Stimulated activated CD4-positive, alpha-beta T cell treated with anti-CD3 and anti-CD28 coated beads, TNF-alpha, amount 100 ng/mL, for 4 hours (primary cell): ENCODE measurements around the gene GJB3.
"Not testable (repeated sequence)": the region's sequence is repeated elsewhere in the genome, so short reads cannot be mapped to it uniquely, and the experiment has no call there.

Experiments used
- DNase-seq, 3 experiments: peaks; one replicate each; pipeline ENCODE4 v3.0.0-alpha.2; 2020; ENCODE audit warnings: low read depth in 3 of 3

Gene GJB3

GRCh38 chr1:34761176-34761761 is 19.7 kb upstream of the GJB3 start:
- DNase-seq, result no peak

DNA sequence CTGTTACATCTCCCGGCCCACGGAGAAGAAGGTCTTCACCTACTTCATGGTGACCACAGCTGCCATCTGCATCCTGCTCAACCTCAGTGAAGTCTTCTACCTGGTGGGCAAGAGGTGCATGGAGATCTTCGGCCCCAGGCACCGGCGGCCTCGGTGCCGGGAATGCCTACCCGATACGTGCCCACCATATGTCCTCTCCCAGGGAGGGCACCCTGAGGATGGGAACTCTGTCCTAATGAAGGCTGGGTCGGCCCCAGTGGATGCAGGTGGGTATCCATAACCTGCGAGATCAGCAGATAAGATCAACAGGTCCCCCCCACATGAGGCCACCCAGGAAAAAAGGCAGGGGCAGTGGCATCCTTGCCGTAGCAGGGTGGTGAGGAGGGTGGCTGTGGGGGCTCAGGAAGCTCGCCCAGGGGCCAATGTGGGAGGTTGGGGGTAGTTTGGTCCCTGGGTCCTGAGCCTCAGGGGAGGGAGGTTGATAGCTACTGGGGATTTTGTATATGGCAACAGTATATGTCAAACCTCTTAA is 19.2 kb upstream of the GJB3 start:
- DNase-seq, result no peak

- DNase-seq, result no peak
These were observed 18.4 kb upstream of the GJB3 start for GRCh38 chr1:34762474-34763141.

DNA sequence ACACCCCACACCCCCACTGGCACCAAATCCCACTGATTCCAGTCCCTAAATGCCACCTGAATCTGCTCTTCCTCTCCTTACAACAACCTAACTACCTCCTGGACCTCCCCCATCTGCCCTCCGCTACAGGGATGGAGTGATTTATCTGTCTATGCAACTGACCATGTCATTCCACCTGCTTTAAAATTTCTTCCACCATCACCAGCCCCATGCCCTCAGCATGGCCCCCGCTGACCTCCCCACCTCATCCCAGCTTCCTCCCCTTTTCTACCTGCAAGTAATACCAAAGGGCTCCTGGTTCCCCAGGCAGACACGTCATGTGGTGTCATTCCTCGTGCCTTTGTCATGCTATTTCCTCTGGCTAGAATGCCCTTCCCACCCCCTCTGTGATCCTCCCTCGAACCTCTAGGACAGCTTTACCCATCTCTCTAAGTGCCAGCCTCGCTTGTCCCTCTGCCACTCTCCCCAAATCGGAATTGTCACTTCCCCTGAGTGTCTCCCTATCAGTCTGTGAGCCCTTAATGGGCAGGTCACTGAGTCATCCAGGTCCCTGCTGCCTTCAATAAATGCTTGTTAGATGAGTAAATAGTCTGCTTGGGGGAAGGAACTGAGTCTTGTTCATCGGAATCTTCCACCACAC is 17.8 kb upstream of the GJB3 start:
- no peak for DNase-seq

- DNase-seq, result no peak
These were observed 12.2 kb upstream of the GJB3 start for GRCh38 chr1:34768856-34769255.

- no peak for DNase-seq
These were observed 10.0 kb upstream of the GJB3 start for GRCh38 chr1:34770891-34771504.

GRCh38 chr1:34771573-34772371 is 9.2 kb upstream of the GJB3 start:
- no peak for DNase-seq

DNA sequence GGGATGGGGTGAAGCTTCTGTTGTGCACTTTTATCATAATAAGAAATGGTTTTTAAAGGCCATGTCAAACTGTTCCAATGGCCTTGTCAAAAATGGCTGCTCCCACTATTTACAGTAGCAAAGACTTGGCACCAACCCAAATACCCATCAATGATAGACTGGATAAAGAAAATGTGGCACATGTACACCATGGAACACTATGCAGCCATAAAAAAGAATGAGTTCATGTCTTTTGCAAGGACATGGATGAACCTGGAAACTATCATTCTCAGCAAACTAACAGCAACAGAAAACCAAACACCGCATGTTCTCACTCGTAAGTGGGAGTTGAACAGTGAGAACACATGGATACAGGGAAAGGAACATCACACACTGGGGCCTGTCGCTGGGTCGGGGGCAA is 7.9 kb upstream of the GJB3 start:
- not testable (repeated sequence) for DNase-seq

- no peak for DNase-seq
These were observed 6.1 kb upstream of the GJB3 start for GRCh38 chr1:34774957-34775356.

GRCh38 chr1:34776911-34777310 is 4.1 kb upstream of the GJB3 start:
- no peak for DNase-seq

DNA sequence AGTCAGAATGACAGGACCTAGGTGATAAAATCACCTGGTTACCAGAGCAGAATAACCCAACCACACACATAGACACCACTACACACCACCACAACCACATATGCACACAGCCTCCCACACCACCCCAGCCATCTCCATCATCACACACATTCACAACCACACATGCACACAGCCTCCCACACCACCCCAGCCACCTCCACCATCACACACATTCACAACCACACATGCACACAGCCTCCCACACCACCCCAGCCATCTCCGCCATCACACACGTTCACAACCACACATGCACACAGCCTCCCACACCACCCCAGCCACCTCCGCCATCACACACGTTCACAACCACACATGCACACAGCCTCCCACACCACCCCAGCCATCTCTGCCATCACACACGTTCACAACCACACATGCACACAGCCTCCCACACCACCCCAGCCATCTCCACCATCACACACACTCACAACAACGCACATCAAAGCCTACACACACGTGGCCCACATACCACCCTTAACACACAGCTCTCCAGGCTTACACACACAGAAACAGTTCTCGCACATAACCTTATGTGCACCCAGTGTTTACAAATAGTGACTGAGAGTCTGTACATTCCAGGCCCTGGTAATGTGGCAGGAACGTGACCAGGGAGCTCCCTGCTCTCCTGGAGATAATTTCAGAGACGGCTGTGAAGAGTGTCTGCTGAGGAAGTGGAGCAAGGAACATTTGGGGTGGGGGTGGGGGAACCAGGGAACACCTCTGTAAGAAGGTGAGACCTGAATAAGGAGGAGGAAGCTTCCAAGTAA is 3.3 kb upstream of the GJB3 start:
- no peak for DNase-seq

GRCh38 chr1:34778381-34778780 is 2.6 kb upstream of the GJB3 start:
- no peak for DNase-seq

GRCh38 chr1:34779005-34779404 is 2.0 kb upstream of the GJB3 start:
- no peak for DNase-seq

- no peak for DNase-seq
These were observed 1.5 kb upstream of the GJB3 start for GRCh38 chr1:34779526-34779925.

GRCh38 chr1:34779962-34780361 is 1.1 kb upstream of the GJB3 start:
- DNase-seq, result no peak

- no peak for DNase-seq
These were observed 486 bp upstream of the GJB3 start for GRCh38 chr1:34780528-34780927.

DNA sequence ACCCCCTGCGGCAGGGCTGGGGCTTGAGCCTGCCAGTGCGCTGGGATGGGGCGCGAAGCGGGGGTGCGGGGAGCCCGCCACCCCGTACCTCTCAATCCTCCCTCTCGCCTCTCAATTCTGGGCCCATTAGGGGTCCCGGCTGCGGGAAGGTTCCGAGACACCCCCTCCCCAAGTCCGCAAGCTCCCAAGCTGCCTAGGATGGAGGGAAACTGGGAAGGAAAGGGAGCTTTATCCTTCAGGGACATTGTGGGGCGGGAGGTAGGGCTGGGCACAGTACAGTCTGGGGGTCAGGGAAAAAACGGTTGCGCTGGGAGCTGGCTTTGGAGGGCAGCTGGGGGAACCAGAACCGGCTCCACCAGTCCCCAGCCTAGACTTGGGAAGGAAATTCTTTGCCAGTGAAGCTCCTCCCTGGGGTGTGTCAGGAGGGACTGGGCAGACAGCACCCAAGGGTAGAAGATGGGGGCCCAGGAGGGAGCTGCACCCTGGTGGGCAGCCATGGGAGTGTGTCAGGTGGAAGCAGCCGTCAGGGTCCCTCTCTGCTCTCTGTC is 904 bp downstream of the GJB3 start:
- DNase-seq, result no peak

DNA sequence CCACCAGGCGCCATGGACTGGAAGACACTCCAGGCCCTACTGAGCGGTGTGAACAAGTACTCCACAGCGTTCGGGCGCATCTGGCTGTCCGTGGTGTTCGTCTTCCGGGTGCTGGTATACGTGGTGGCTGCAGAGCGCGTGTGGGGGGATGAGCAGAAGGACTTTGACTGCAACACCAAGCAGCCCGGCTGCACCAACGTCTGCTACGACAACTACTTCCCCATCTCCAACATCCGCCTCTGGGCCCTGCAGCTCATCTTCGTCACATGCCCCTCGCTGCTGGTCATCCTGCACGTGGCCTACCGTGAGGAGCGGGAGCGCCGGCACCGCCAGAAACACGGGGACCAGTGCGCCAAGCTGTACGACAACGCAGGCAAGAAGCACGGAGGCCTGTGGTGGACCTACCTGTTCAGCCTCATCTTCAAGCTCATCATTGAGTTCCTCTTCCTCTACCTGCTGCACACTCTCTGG is 3.8 kb downstream of the GJB3 start:
- no peak for DNase-seq

DNA sequence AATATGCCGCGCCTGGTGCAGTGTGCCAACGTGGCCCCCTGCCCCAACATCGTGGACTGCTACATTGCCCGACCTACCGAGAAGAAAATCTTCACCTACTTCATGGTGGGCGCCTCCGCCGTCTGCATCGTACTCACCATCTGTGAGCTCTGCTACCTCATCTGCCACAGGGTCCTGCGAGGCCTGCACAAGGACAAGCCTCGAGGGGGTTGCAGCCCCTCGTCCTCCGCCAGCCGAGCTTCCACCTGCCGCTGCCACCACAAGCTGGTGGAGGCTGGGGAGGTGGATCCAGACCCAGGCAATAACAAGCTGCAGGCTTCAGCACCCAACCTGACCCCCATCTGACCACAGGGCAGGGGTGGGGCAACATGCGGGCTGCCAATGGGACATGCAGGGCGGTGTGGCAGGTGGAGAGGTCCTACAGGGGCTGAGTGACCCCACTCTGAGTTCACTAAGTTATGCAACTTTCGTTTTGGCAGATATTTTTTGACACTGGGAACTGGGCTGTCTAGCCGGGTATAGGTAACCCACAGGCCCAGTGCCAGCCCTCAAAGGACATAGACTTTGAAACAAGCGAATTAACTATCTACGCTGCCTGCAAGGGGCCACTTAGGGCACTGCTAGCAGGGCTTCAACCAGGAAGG is 4.3 kb downstream of the GJB3 start:
- no peak for DNase-seq

DNA sequence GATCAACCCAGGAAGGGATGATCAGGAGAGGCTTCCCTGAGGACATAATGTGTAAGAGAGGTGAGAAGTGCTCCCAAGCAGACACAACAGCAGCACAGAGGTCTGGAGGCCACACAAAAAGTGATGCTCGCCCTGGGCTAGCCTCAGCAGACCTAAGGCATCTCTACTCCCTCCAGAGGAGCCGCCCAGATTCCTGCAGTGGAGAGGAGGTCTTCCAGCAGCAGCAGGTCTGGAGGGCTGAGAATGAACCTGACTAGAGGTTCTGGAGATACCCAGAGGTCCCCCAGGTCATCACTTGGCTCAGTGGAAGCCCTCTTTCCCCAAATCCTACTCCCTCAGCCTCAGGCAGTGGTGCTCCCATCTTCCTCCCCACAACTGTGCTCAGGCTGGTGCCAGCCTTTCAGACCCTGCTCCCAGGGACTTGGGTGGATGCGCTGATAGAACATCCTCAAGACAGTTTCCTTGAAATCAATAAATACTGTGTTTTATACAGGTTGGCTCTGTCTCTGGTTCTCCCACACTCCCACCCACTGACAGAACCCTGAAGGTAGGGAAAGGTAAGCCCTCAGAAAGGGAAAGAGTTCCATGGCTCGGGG is 5.0 kb downstream of the GJB3 start:
- no peak for DNase-seq
